ENCODE measurements around the gene NDUFA7. TPM values are rescaled to one million over a fixed set of nuclear protein-coding genes. Genes with fewer than 3 reads are reported as not detected.

Gene NDUFA7
- polyA plus RNA-seq, 1 of the 3 experiments (the other 2 are of a cell fraction) = 111 TPM

DNA sequence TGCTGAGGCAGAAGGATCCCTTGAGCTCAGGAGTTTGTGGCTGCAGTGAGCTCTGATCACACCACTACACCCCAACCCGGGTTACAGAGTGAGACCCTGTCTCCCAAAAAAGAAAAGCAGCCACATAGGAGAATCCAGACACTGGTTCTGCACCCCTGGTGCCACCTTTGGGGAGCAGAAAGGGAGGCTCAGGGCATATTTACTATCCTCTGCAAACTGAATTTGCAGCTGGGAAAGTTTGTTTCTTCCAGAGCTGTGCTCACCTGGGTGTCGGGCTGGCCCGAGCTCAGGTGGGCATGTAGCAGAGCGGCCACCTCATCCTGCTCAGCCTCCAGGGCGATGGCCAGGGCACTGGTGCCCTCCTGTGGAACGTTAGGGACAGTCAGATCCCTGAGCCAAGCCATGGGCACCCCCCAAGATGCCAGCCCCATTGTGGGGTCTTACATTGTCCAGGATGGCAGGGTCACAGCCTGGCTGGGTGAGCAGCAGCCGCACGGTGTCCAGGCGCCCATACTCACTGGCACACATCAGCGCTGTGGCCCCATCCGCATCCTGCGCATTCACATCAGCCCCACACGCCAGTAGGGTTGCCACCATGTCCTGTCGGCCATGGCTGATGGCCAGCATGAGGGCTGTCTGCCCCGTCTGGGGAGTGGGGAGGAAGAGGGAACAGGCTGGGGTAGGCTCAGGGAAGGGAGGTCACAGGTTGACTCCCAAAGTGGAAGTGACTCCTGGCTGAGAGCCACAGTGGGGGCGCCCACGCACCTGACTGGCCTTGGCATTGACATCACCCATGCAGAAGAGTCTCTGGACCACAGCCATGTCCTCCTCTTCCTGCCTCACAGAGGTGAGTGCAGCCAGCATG is 3.2 kb upstream of the NDUFA7 start:
- H3K4me2 ChIP-seq = no peak overlapping the region
- WGBS (ENCODE audit: low lambda C conversion rate) = 91% methylated on average over 14 of the region's 17 CpGs
- H3K79me2 ChIP-seq (ENCODE audit: insufficient read depth) = peaks cover 41% of the 10 kb centered on the region
- no peak overlapping the region for H3K9ac ChIP-seq
- peaks cover 7 to 15% of the 10 kb centered on the region in 2 experiments for H3K36me3 ChIP-seq (replicated peaks in 1 of 2; ENCODE audit: control insufficient read depth in 1 of 2, insufficient read depth in 2 of 2, low read length in 1 of 2)
- peaks cover 8% of the 10 kb centered on the region for H3F3A ChIP-seq (replicated peaks; ENCODE audit: insufficient read depth)
- H3K4me1 ChIP-seq (ENCODE audit: control insufficient read depth in 1 of 2, insufficient read depth in 2 of 2, low read depth in 1 of 2, low read length in 1 of 2) = peaks cover 14 to 16% of the 10 kb centered on the region in 2 experiments; a peak in 2 of 4 replicates
- no peak overlapping the region for H3K27ac ChIP-seq (ENCODE audit: low read depth in 2 of 2, low read length in 1 of 2)
- ChIA-PET POLR2A (no interaction called here), CTCF (interaction anchor here (0.7 to 1.8 kb wide), 4 partner anchors 11 to 55 kb away, joined by 3 to 6 read pairs (median 4); no protein-coding TSS in a partner anchor)
- TF ChIP-seq POLR2AphosphoS5 (IDR thresholded peaks at IDR 0.05; ENCODE audit: low read depth, low read length) = peak; percentile 53; the same call in 1 of the 2 replicates
- no peak for TF ChIP-seq RAD21 (IDR thresholded peaks at IDR 0.05; ENCODE audit: low read length)
- peaks cover 18% of the 10 kb centered on the region for H4K20me1 ChIP-seq (ENCODE audit: insufficient read depth)
- H3K9me3 ChIP-seq = no peaks in the 10 kb centered on the region
- no peaks in the 10 kb centered on the region for H3K27me3 ChIP-seq (ENCODE audit: insufficient read depth)
- DNase-seq = no peak
- H3K4me3 ChIP-seq (ENCODE audit: low read depth in 2 of 2, low read length in 1 of 2) = no peak overlapping the region
- no peaks in the 10 kb centered on the region for H3K9me2 ChIP-seq
- H2AFZ ChIP-seq (ENCODE audit: low read depth) = no peak overlapping the region

DNA sequence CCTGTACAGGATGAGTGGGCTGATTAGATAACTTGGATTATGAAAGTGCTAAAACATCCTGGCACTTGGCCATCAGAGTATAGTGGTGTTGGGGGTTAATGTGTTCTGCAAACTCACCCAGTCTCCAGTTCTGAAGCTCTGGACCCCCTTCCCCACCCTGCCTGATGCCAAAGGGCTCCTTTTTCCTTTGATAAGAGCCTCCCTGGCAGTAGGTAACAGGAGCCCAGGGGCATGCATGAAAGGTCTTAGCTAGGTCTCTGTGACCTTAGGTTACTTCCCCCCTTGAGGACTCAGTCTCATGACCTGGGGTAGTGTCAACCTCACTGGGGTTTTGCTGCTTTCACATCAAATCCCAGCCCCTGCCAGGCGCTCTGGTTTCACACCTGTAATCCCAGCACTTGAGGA is 2.6 kb upstream of the NDUFA7 start:
- no peak overlapping the region for H3K9ac ChIP-seq
- 100% methylated on average over 1 of the region's 1 CpG for WGBS (ENCODE audit: low lambda C conversion rate)
- H4K20me1 ChIP-seq (ENCODE audit: insufficient read depth) = peaks cover 18% of the 10 kb centered on the region
- peaks cover 47% of the 10 kb centered on the region for H3K79me2 ChIP-seq (ENCODE audit: insufficient read depth)
- H3K4me3 ChIP-seq (ENCODE audit: low read depth in 2 of 2, low read length in 1 of 2) = no peak overlapping the region
- TF ChIP-seq RFX5 (IDR thresholded peaks at IDR 0.05; ENCODE audit: low read length) = no peak
- TF ChIP-seq, protein P1, sequence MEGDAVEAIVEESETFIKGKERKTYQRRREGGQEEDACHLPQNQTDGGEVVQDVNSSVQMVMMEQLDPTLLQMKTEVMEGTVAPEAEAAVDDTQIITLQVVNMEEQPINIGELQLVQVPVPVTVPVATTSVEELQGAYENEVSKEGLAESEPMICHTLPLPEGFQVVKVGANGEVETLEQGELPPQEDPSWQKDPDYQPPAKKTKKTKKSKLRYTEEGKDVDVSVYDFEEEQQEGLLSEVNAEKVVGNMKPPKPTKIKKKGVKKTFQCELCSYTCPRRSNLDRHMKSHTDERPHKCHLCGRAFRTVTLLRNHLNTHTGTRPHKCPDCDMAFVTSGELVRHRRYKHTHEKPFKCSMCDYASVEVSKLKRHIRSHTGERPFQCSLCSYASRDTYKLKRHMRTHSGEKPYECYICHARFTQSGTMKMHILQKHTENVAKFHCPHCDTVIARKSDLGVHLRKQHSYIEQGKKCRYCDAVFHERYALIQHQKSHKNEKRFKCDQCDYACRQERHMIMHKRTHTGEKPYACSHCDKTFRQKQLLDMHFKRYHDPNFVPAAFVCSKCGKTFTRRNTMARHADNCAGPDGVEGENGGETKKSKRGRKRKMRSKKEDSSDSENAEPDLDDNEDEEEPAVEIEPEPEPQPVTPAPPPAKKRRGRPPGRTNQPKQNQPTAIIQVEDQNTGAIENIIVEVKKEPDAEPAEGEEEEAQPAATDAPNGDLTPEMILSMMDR (IDR thresholded peaks at IDR 0.05) = no peak
- H3K9me3 ChIP-seq = no peaks in the 10 kb centered on the region
- H3K27ac ChIP-seq (ENCODE audit: low read depth in 2 of 2, low read length in 1 of 2) = no peak overlapping the region
- DNase-seq = no peak
- CTCF ChIA-PET = interaction anchor here (0.7 to 1.8 kb wide), 4 partner anchors 12 to 54 kb away, joined by 3 to 6 read pairs (median 4); no protein-coding TSS in a partner anchor
- peaks cover 7 to 15% of the 10 kb centered on the region in 2 experiments for H3K36me3 ChIP-seq (replicated peaks in 1 of 2; ENCODE audit: control insufficient read depth in 1 of 2, insufficient read depth in 2 of 2, low read length in 1 of 2)
- H3K4me1 ChIP-seq (ENCODE audit: control insufficient read depth in 1 of 2, insufficient read depth in 2 of 2, low read depth in 1 of 2, low read length in 1 of 2) = peaks cover 14 to 16% of the 10 kb centered on the region in 2 experiments; a peak in 2 of 4 replicates
- peaks cover 10% of the 10 kb centered on the region for H3F3A ChIP-seq (replicated peaks; ENCODE audit: insufficient read depth)
- H2AFZ ChIP-seq (ENCODE audit: low read depth) = no peak overlapping the region
- H3K27me3 ChIP-seq (ENCODE audit: insufficient read depth) = no peaks in the 10 kb centered on the region
- no peaks in the 10 kb centered on the region for H3K9me2 ChIP-seq
- POLR2A ChIA-PET = interaction anchor here (1.2 kb wide), 1 partner anchor 55 kb away, joined by 3 read pairs; no protein-coding TSS in a partner anchor
- no peak overlapping the region for H3K4me2 ChIP-seq

DNA sequence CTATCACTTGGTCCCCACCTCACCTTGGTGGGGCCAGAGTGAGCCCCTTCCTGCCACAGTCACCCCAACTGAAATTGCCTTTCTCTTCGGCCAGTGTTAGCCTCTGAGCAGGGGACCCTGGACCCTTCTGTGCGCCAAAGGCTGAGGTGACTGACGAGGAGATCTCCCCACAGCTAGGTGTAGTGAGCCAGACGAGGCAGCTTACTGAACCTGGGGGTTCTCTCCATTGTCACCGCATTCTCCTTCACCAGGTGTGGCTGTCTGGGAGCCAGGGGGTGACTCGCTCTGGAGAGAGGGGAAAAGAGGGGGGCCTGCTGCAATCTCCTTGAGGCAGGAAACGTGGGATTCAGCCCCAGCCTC is 1.4 kb upstream of the NDUFA7 start:
- peak overlapping the region; percentile 99 for H3K9ac ChIP-seq
- H3K36me3 ChIP-seq (replicated peaks in 1 of 2; ENCODE audit: control insufficient read depth in 1 of 2, insufficient read depth in 2 of 2, low read length in 1 of 2) = peaks cover 7 to 15% of the 10 kb centered on the region in 2 experiments
- no peak overlapping the region for H2AFZ ChIP-seq (ENCODE audit: low read depth)
- ChIA-PET POLR2A (interaction anchor here (1.2 to 1.8 kb wide), 2 partner anchors 10 to 56 kb away, joined by 3 to 4 read pairs; no protein-coding TSS in a partner anchor), CTCF (interaction anchor here (1.8 to 2.9 kb wide), 2 partner anchors 13 to 19 kb away, joined by 6 to 14 read pairs; no protein-coding TSS in a partner anchor)
- no peaks in the 10 kb centered on the region for H3K9me2 ChIP-seq
- no peaks in the 10 kb centered on the region for H3K9me3 ChIP-seq
- peaks cover 55% of the 10 kb centered on the region for H3K79me2 ChIP-seq (ENCODE audit: insufficient read depth)
- peaks cover 14 to 16% of the 10 kb centered on the region in 2 experiments; a peak in 2 of 4 replicates for H3K4me1 ChIP-seq (ENCODE audit: control insufficient read depth in 1 of 2, insufficient read depth in 2 of 2, low read depth in 1 of 2, low read length in 1 of 2)
- H3K27ac ChIP-seq (ENCODE audit: low read depth in 2 of 2, low read length in 1 of 2) = no peak overlapping the region
- no peak for DNase-seq
- WGBS (ENCODE audit: low lambda C conversion rate) = 78% methylated on average over 4 of the region's 7 CpGs
- H3K27me3 ChIP-seq (ENCODE audit: insufficient read depth) = no peaks in the 10 kb centered on the region
- H3K4me3 ChIP-seq (ENCODE audit: low read depth in 2 of 2, low read length in 1 of 2) = peak overlapping the region; percentile 87 to 99
- peaks cover 18% of the 10 kb centered on the region for H4K20me1 ChIP-seq (ENCODE audit: insufficient read depth)
- peak overlapping the region; percentile 97 for H3K4me2 ChIP-seq
- peaks cover 10% of the 10 kb centered on the region for H3F3A ChIP-seq (replicated peaks; ENCODE audit: insufficient read depth)
- TF ChIP-seq GABPA (IDR thresholded peaks at IDR 0.05; ENCODE audit: low read depth) = no peak
- TF ChIP-seq FOXJ3 (CRISPR knock-in tag; IDR thresholded peaks at IDR 0.05) = no peak
- no peak for TF ChIP-seq FOXM1 (IDR thresholded peaks at IDR 0.05; ENCODE audit: low read depth)
- no peak for TF ChIP-seq POLR2AphosphoS5 (IDR thresholded peaks at IDR 0.05; ENCODE audit: low read depth, low read length)
- TF ChIP-seq, protein P1 (IDR thresholded peaks at IDR 0.05) = no peak
- TF ChIP-seq YY1 (IDR thresholded peaks at IDR 0.05; ENCODE audit: low read depth) = no peak
- TF ChIP-seq, protein P2, sequence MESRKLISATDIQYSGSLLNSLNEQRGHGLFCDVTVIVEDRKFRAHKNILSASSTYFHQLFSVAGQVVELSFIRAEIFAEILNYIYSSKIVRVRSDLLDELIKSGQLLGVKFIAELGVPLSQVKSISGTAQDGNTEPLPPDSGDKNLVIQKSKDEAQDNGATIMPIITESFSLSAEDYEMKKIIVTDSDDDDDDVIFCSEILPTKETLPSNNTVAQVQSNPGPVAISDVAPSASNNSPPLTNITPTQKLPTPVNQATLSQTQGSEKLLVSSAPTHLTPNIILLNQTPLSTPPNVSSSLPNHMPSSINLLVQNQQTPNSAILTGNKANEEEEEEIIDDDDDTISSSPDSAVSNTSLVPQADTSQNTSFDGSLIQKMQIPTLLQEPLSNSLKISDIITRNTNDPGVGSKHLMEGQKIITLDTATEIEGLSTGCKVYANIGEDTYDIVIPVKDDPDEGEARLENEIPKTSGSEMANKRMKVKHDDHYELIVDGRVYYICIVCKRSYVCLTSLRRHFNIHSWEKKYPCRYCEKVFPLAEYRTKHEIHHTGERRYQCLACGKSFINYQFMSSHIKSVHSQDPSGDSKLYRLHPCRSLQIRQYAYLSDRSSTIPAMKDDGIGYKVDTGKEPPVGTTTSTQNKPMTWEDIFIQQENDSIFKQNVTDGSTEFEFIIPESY (IDR thresholded peaks at IDR 0.05; ENCODE audit: borderline replicate concordance, low read depth) = no peak
- TF ChIP-seq, protein P3, sequence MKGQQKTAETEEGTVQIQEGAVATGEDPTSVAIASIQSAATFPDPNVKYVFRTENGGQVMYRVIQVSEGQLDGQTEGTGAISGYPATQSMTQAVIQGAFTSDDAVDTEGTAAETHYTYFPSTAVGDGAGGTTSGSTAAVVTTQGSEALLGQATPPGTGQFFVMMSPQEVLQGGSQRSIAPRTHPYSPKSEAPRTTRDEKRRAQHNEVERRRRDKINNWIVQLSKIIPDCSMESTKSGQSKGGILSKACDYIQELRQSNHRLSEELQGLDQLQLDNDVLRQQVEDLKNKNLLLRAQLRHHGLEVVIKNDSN (IDR thresholded peaks at IDR 0.05; ENCODE audit: borderline replicate concordance, low read depth) = no peak
- no peak for TF ChIP-seq NRF1 (IDR thresholded peaks at IDR 0.05; ENCODE audit: low read depth, low read length)
